Neutrophil (primary cell): ENCODE measurements around the gene EYS.

Experiments used
- H3K27ac ChIP-seq: fragments of 200-600 bp; sonication (generic); 2 replicates; pipeline ENCODE4 v1.5.1; 2016; ENCODE audit warnings: mild to moderate bottlenecking, moderate library complexity
- H3K27me3 ChIP-seq: fragments of 200-600 bp; sonication (generic); 2 replicates; pipeline ENCODE4 v1.6.0; 2016; ENCODE audit warnings: mild to moderate bottlenecking
- H3K36me3 ChIP-seq: fragments of 200-600 bp; sonication (generic); 2 replicates; pipeline ENCODE4 v1.5.1; 2017
- H3K4me1 ChIP-seq, 2 experiments: fragments of 200-600 bp in 1 of 2; sonication (generic) in 1 of 2; 1 replicate in 1 of 2; 2 replicates in 1 of 2; pipeline versions ENCODE4 v1.5.1 to v1.6.1; 2013 to 2016; ENCODE audit warnings: low read depth in 1 of 2, low read length in 1 of 2, mild to moderate bottlenecking in 1 of 2, moderate library complexity in 1 of 2; ENCODE audit not compliant: control insufficient read depth in 1 of 2, insufficient read depth in 1 of 2
- H3K4me3 ChIP-seq, 2 experiments: fragments of 200-600 bp in 1 of 2; sonication (generic) in 1 of 2; 1 replicate in 1 of 2; 2 replicates in 1 of 2; pipeline ENCODE4 v1.5.1; 2013 to 2016; ENCODE audit warnings: low read depth in 1 of 2, low read length in 1 of 2, mild to moderate bottlenecking in 1 of 2, moderate library complexity in 1 of 2
- H3K9me3 ChIP-seq: fragments of 200-600 bp; sonication (generic); 2 replicates; pipeline ENCODE4 v1.5.1; 2016
- CTCF ChIP-seq: fragments of 200-600 bp; sonication (generic); IDR thresholded peaks from 2 replicates; pipeline ENCODE4 v1.5.1; 2016; ENCODE audit warnings: antibody characterized with exemption

The EYS gene

GRCh38 chr6:65711531-65711930 lies 4.5 kb upstream of the EYS start:
- H3K27me3 ChIP-seq: no peaks in the 10 kb centered on the region
- H3K4me1 ChIP-seq: no peaks in the 10 kb centered on the region
- no peak overlapping the region for H3K4me3 ChIP-seq
- H3K36me3 ChIP-seq: no peaks in the 10 kb centered on the region
- no peaks in the 10 kb centered on the region for H3K9me3 ChIP-seq
- no peak overlapping the region for H3K27ac ChIP-seq
- no peak for TF ChIP-seq CTCF

GRCh38 chr6:65709099-65709830 lies 2.2 kb upstream of the EYS start:
- Histone ChIP-seq H3K27me3 (no peaks in the 10 kb centered on the region), H3K4me3 (no peak overlapping the region), H3K9me3 (no peaks in the 10 kb centered on the region), H3K36me3 (no peaks in the 10 kb centered on the region), H3K4me1 (no peaks in the 10 kb centered on the region), H3K27ac (no peak overlapping the region)
- no peak for TF ChIP-seq CTCF

GRCh38 chr6:65708162-65708561 lies 1.1 kb upstream of the EYS start:
- no peaks in the 10 kb centered on the region for H3K9me3 ChIP-seq
- no peaks in the 10 kb centered on the region for H3K4me1 ChIP-seq
- H3K4me3 ChIP-seq: no peak overlapping the region
- no peaks in the 10 kb centered on the region for H3K36me3 ChIP-seq
- no peak overlapping the region for H3K27ac ChIP-seq
- no peak for TF ChIP-seq CTCF
- no peaks in the 10 kb centered on the region for H3K27me3 ChIP-seq

GRCh38 chr6:65706436-65706835 lies 590 bp downstream of the EYS start:
- H3K4me1 ChIP-seq: no peaks in the 10 kb centered on the region
- H3K4me3 ChIP-seq: no peak overlapping the region
- no peaks in the 10 kb centered on the region for H3K36me3 ChIP-seq
- no peaks in the 10 kb centered on the region for H3K9me3 ChIP-seq
- TF ChIP-seq CTCF: no peak
- no peaks in the 10 kb centered on the region for H3K27me3 ChIP-seq
- H3K27ac ChIP-seq: no peak overlapping the region

GRCh38 chr6:65701325-65701724 lies 5.7 kb downstream of the EYS start:
- Histone ChIP-seq H3K27ac (no peak overlapping the region), H3K36me3 (no peaks in the 10 kb centered on the region), H3K27me3 (no peaks in the 10 kb centered on the region), H3K4me1 (peaks cover 3 to 5% of the 10 kb centered on the region in 2 experiments), H3K9me3 (no peaks in the 10 kb centered on the region), H3K4me3 (no peak overlapping the region)
- no peak for TF ChIP-seq CTCF
